Smooth muscle cell (in vitro differentiated cells): ENCODE data around the gene ASTN2. TPM values are rescaled to one million over a fixed set of nuclear protein-coding genes. Genes with fewer than 3 reads are reported as not detected.

Source experiments
- DNase-seq: peaks from one replicate; lab custom pipeline; 2025; ENCODE audit not compliant: unreplicated experiment; lab: John Stamatoyannopoulos, UW
- H2AFZ ChIP-seq: fragments of 200-600 bp; sonication (generic); 2 replicates; pipeline ENCODE4 v1.6.0; 2016; ENCODE audit warnings: antibody characterized with exemption, low read depth, mild to moderate bottlenecking
- H3F3A ChIP-seq: fragments of 200-600 bp; sonication (generic); 2 replicates; pipeline ENCODE4 v1.6.0; 2017; ENCODE audit warnings: antibody characterized with exemption, low read depth
- H3K27ac ChIP-seq: fragments of 200-600 bp; sonication (generic); 2 replicates; pipeline ENCODE4 v1.5.1; 2016; ENCODE audit warnings: low read depth, mild to moderate bottlenecking
- H3K27me3 ChIP-seq: fragments of 200-600 bp; sonication (generic); 2 replicates; pipeline ENCODE4 v1.6.1; 2016; ENCODE audit warnings: low read depth, mild to moderate bottlenecking
- H3K36me3 ChIP-seq: fragments of 200-600 bp; sonication (generic); 2 replicates; pipeline ENCODE4 v1.5.1; 2016; ENCODE audit warnings: low read depth
- H3K4me1 ChIP-seq: fragments of 200-600 bp; sonication (generic); 2 replicates; pipeline ENCODE4 v1.5.1; 2016; ENCODE audit warnings: low read depth
- H3K4me2 ChIP-seq: fragments of 200-600 bp; sonication (generic); 2 replicates; pipeline ENCODE4 v1.6.0; 2016; ENCODE audit warnings: mild to moderate bottlenecking
- H3K4me3 ChIP-seq: fragments of 200-600 bp; sonication (generic); 2 replicates; pipeline ENCODE4 v1.5.1; 2016; ENCODE audit warnings: mild to moderate bottlenecking
- H3K79me2 ChIP-seq: fragments of 200-600 bp; sonication (generic); 2 replicates; pipeline ENCODE4 v1.6.0; 2016; ENCODE audit warnings: low read depth, mild to moderate bottlenecking
- H3K9ac ChIP-seq: fragments of 200-600 bp; sonication (generic); 2 replicates; pipeline ENCODE4 v1.6.0; 2016; ENCODE audit warnings: low read depth
- H3K9me3 ChIP-seq: fragments of 200-600 bp; sonication (generic); replicated peaks from 2 replicates; pipeline ENCODE4 v1.5.1; 2016; ENCODE audit warnings: low read depth
- H4K20me1 ChIP-seq: fragments of 200-600 bp; sonication (generic); 2 replicates; pipeline ENCODE4 v1.6.0; 2016; ENCODE audit warnings: low read depth
- CTCF ChIP-seq: fragments of 200-600 bp; sonication (generic); IDR thresholded peaks from 2 replicates; pipeline ENCODE4 v1.5.1; 2017; ENCODE audit warnings: borderline replicate concordance, mild to moderate bottlenecking, antibody characterized with exemption; ENCODE audit not compliant: insufficient read depth, poor library complexity, severe bottlenecking
- WGBS: methylation state at CpG from one replicate; pipeline ENCODE4 v1.1.7; 2016; ENCODE audit warnings: low lambda C conversion rate; 5-methylcytosine and 5-hydroxymethylcytosine counted together
- polyA plus RNA-seq: library from polyadenylated mRNA; unstranded; fragments of >200 nt; fragmentation: Nextera tagmentation; extraction: Ambion mirVana; gene quantifications from 2 replicates; pipeline ENCODE4 v1.2.1, GENCODE V29; 2016
- total RNA-seq: library from RNA; depleted of rRNA; stranded (reverse); fragments of >200 nt; gene quantifications from 2 replicates; pipeline ENCODE4 v1.2.3, GENCODE V29; 2014

The ASTN2 gene
- total and polyA plus RNA-seq, 2 experiments from 2014 or later, result 6.5 to 6.7 TPM

GRCh38 chr9:117395151-117395650 lies 19.7 kb downstream of the ASTN2 start:
- no peak overlapping the region for H3K4me2 ChIP-seq
- no peak for DNase-seq
- 78% methylated on average over 5 of the region's 5 CpGs for WGBS
- H4K20me1 ChIP-seq, result no peaks in the 10 kb centered on the region
- H3K27ac ChIP-seq, result no peak overlapping the region
- H3K27me3 ChIP-seq, result no peaks in the 10 kb centered on the region
- H3K79me2 ChIP-seq, result no peaks in the 10 kb centered on the region
- no peaks in the 10 kb centered on the region for H3K9me3 ChIP-seq
- no peak for TF ChIP-seq CTCF
- no peak overlapping the region for H3K4me3 ChIP-seq
- no peak overlapping the region for H2AFZ ChIP-seq
- H3K36me3 ChIP-seq, result no peaks in the 10 kb centered on the region
- H3K4me1 ChIP-seq, result peaks cover 14% of the 10 kb centered on the region
- no peak overlapping the region for H3K9ac ChIP-seq
- H3F3A ChIP-seq, result no peaks in the 10 kb centered on the region

- no peaks in the 10 kb centered on the region for H3K36me3 ChIP-seq
- no peak overlapping the region for H3K27ac ChIP-seq
- no peak overlapping the region for H3K4me3 ChIP-seq
- H3K4me2 ChIP-seq, result no peak overlapping the region
- H2AFZ ChIP-seq, result no peak overlapping the region
- no peaks in the 10 kb centered on the region for H4K20me1 ChIP-seq
- TF ChIP-seq CTCF, result no peak
- H3K9ac ChIP-seq, result no peak overlapping the region
- H3K79me2 ChIP-seq, result no peaks in the 10 kb centered on the region
- no peaks in the 10 kb centered on the region for H3F3A ChIP-seq
- no peak for DNase-seq
- H3K4me1 ChIP-seq, result peaks cover 8% of the 10 kb centered on the region
- no peaks in the 10 kb centered on the region for H3K27me3 ChIP-seq
- WGBS, result 78% methylated on average over 4 of the region's 4 CpGs
- H3K9me3 ChIP-seq, result no peaks in the 10 kb centered on the region
These were observed 20.2 kb downstream of the ASTN2 start for GRCh38 chr9:117394655-117395054.

GRCh38 chr9:117392992-117393391 lies 21.9 kb downstream of the ASTN2 start:
- no peak for TF ChIP-seq CTCF

GRCh38 chr9:117387422-117387821 lies 27.4 kb downstream of the ASTN2 start:
- Histone ChIP-seq H3F3A (no peaks in the 10 kb centered on the region), H2AFZ (no peak overlapping the region), H4K20me1 (no peaks in the 10 kb centered on the region), H3K4me1 (no peaks in the 10 kb centered on the region), H3K4me3 (no peak overlapping the region), H3K4me2 (no peak overlapping the region), H3K36me3 (no peaks in the 10 kb centered on the region), H3K27me3 (no peaks in the 10 kb centered on the region), H3K9me3 (no peaks in the 10 kb centered on the region), H3K27ac (no peak overlapping the region), H3K79me2 (no peaks in the 10 kb centered on the region), H3K9ac (no peak overlapping the region)
- no peak for DNase-seq
- WGBS, result 20% methylated on average over 3 of the region's 3 CpGs
- no peak for TF ChIP-seq CTCF

More at GRCh38 chr9:117392992-117393391, 21.9 kb downstream of the ASTN2 start:
- DNase-seq, result no peak
- H3K4me3 ChIP-seq, result no peak overlapping the region
- no peak overlapping the region for H3K4me2 ChIP-seq
- no peak overlapping the region for H3K27ac ChIP-seq
- no peaks in the 10 kb centered on the region for H3K27me3 ChIP-seq
- 62% methylated on average over 2 of the region's 2 CpGs for WGBS
- no peaks in the 10 kb centered on the region for H4K20me1 ChIP-seq
- peaks cover 8% of the 10 kb centered on the region for H3K4me1 ChIP-seq
- no peak overlapping the region for H2AFZ ChIP-seq
- H3F3A ChIP-seq, result no peaks in the 10 kb centered on the region
- H3K9ac ChIP-seq, result no peak overlapping the region
- H3K9me3 ChIP-seq, result no peaks in the 10 kb centered on the region
- H3K36me3 ChIP-seq, result no peaks in the 10 kb centered on the region
- no peaks in the 10 kb centered on the region for H3K79me2 ChIP-seq
